NT2/D1 (cell line): ENCODE measurements around the gene FOXP1.

Source experiments
- YY1 ChIP-seq: IDR thresholded peaks from 2 replicates; pipeline ENCODE4 v1.6.1; 2011; ENCODE audit not compliant: insufficient read length, insufficient read depth
- ZNF274 ChIP-seq: IDR thresholded peaks from 2 replicates; pipeline ENCODE4 v1.6.1; 2011; ENCODE audit warnings: mild to moderate bottlenecking, low read depth, low read length

GRCh38 chr3:71330909-71331308 is 252.6 kb downstream of the FOXP1 start:
- TF ChIP-seq ZNF274 (no peak), YY1 (no peak)
